Erythroblast (primary cell): Measurements from ENCODE around the gene PMM1.

Experiments used
- GATA1 ChIP-seq: IDR thresholded peaks from 2 replicates; pipeline ENCODE4 v1.6.1; 2011; ENCODE audit warnings: low read depth, mild to moderate bottlenecking, control low read depth, low read length, moderate library complexity
- POLR2A ChIP-seq: IDR thresholded peaks from 2 replicates; pipeline ENCODE4 v1.6.1; 2011; ENCODE audit warnings: mild to moderate bottlenecking, low read length

- no peak for TF ChIP-seq POLR2A
- TF ChIP-seq GATA1, result no peak
Observed at GRCh38 chr22:41608386-41608785, 18.7 kb upstream of the PMM1 start.
